Measurements from ENCODE around the gene B3GLCT. TPM values are rescaled to one million over a fixed set of nuclear protein-coding genes. Genes with fewer than 3 reads are reported as not detected.

B3GLCT gene
- polyA plus RNA-seq, 1 donor from 2014 or later, result 8.2 TPM

GRCh38 chr13:31321457-31321856, 121.7 kb downstream of the B3GLCT start:
- no peaks in the 10 kb centered on the region for H3K79me2 ChIP-seq (replicated peaks; ENCODE audit: insufficient read depth, low read length)
- no peaks in the 10 kb centered on the region for H3K36me3 ChIP-seq (ENCODE audit: insufficient read depth, low read length)
- H3K27me3 ChIP-seq (ENCODE audit: insufficient read depth, low read depth, low read length), result no peaks in the 10 kb centered on the region
- peaks cover 4% of the 10 kb centered on the region for H3K9me3 ChIP-seq (ENCODE audit: low read length)
- no peak overlapping the region for H3K4me3 ChIP-seq (ENCODE audit: low read length)
- H3K9me2 ChIP-seq (ENCODE audit: insufficient read depth, low read length), result no peaks in the 10 kb centered on the region
- no peak for TF ChIP-seq MXI1 (conservative IDR thresholded peaks at IDR 0.05; ENCODE audit: poor library complexity, severe bottlenecking)
- TF ChIP-seq POLR2AphosphoS5 (IDR thresholded peaks at IDR 0.05), result no peak
- TF ChIP-seq RAD21 (conservative IDR thresholded peaks at IDR 0.05), result no peak
- TF ChIP-seq REST (IDR thresholded peaks at IDR 0.05; ENCODE audit: borderline replicate concordance), result no peak
- no peak for TF ChIP-seq SMC3 (conservative IDR thresholded peaks at IDR 0.05; ENCODE audit: poor library complexity)
- TF ChIP-seq TAF1 (IDR thresholded peaks at IDR 0.05; ENCODE audit: low read depth), result no peak
- no peak overlapping the region for H3K4me2 ChIP-seq (ENCODE audit: low read length)
- H3F3A ChIP-seq (ENCODE audit: insufficient read depth, low read length, poor library complexity, severe bottlenecking), result no peaks in the 10 kb centered on the region
- no peak overlapping the region for H3K9ac ChIP-seq (ENCODE audit: low read length)
- H2AFZ ChIP-seq (ENCODE audit: low read depth, low read length), result no peak overlapping the region
- no peaks in the 10 kb centered on the region for H4K20me1 ChIP-seq (ENCODE audit: insufficient read depth)
- no peak overlapping the region for H3K27ac ChIP-seq (ENCODE audit: low read length)

GRCh38 chr13:31322026-31322425, 122.3 kb downstream of the B3GLCT start:
- no peak overlapping the region for H3K27ac ChIP-seq (ENCODE audit: low read length)
- H3K79me2 ChIP-seq (replicated peaks; ENCODE audit: insufficient read depth, low read length), result no peaks in the 10 kb centered on the region
- no peaks in the 10 kb centered on the region for H3K27me3 ChIP-seq (ENCODE audit: insufficient read depth, low read depth, low read length)
- H4K20me1 ChIP-seq (ENCODE audit: insufficient read depth), result no peaks in the 10 kb centered on the region
- H3K36me3 ChIP-seq (ENCODE audit: insufficient read depth, low read length), result no peaks in the 10 kb centered on the region
- no peak overlapping the region for H3K9ac ChIP-seq (ENCODE audit: low read length)
- H2AFZ ChIP-seq (ENCODE audit: low read depth, low read length), result no peak overlapping the region
- TF ChIP-seq EP300 (conservative IDR thresholded peaks at IDR 0.05; ENCODE audit: poor library complexity, severe bottlenecking) (no peak), RAD21 (conservative IDR thresholded peaks at IDR 0.05) (no peak), REST (IDR thresholded peaks at IDR 0.05; ENCODE audit: borderline replicate concordance) (no peak), POLR2AphosphoS5 (IDR thresholded peaks at IDR 0.05) (no peak), SMC3 (conservative IDR thresholded peaks at IDR 0.05; ENCODE audit: poor library complexity) (no peak), CTCF (IDR thresholded peaks at IDR 0.05; ENCODE audit: poor library complexity, severe bottlenecking) (no peak), EZH2 (IDR thresholded peaks at IDR 0.05; ENCODE audit: borderline replicate concordance, insufficient read depth, low read length, poor library complexity, severe bottlenecking) (no peak), TAF1 (IDR thresholded peaks at IDR 0.05; ENCODE audit: low read depth) (no peak), MXI1 (conservative IDR thresholded peaks at IDR 0.05; ENCODE audit: poor library complexity, severe bottlenecking) (no peak)
- no peak overlapping the region for H3K4me3 ChIP-seq (ENCODE audit: low read length)
- no peak overlapping the region for H3K4me2 ChIP-seq (ENCODE audit: low read length)
- no peaks in the 10 kb centered on the region for H3F3A ChIP-seq (ENCODE audit: insufficient read depth, low read length, poor library complexity, severe bottlenecking)
- H3K9me2 ChIP-seq (ENCODE audit: insufficient read depth, low read length), result no peaks in the 10 kb centered on the region
- peaks cover 4% of the 10 kb centered on the region for H3K9me3 ChIP-seq (ENCODE audit: low read length)
